Breast epithelium (tissue), 4 donors: ENCODE measurements around the gene USP10. TPM values are rescaled to one million over a fixed set of nuclear protein-coding genes. Genes with fewer than 3 reads are reported as not detected.
A peak's percentile ranks its signal among the peaks of the same experiment; 100 is the strongest.

ENCODE experiments used
- DNase-seq, 2 donors: peaks; one replicate each; pipeline ENCODE4 v3.0.0-alpha.2; 2019; ENCODE audit warnings: low spot score in 2 of 2
- H3K27ac ChIP-seq, 2 donors: fragments of 200-600 bp; sonication (generic) in 1 of 2; one replicate each; pipeline ENCODE4 v1.5.1; 2016 to 2019; ENCODE audit warnings: mild to moderate bottlenecking in 1 of 2
- H3K27me3 ChIP-seq, 2 donors: fragments of 200-600 bp; sonication (generic) in 1 of 2; one replicate each; pipeline versions ENCODE4 v1.5.1 to v1.6.0; 2017 to 2019; ENCODE audit warnings: control low read depth in 1 of 2, mild to moderate bottlenecking in 1 of 2
- H3K36me3 ChIP-seq: fragments of 200-600 bp; one replicate; pipeline ENCODE4 v1.5.1; 2019
- H3K4me1 ChIP-seq, 2 donors: fragments of 200-600 bp; sonication (generic); one replicate each; pipeline ENCODE4 v1.5.1; 2016 to 2019; ENCODE audit warnings: control low read depth in 1 of 2
- H3K4me3 ChIP-seq, 3 donors: fragments of 200-600 bp; sonication (generic); 1 replicate in 2 of 3; 2 replicates in 1 of 3; pipeline ENCODE4 v1.5.1; 2016 to 2019; ENCODE audit warnings: mild to moderate bottlenecking in 3 of 3, moderate library complexity in 2 of 3
- H3K9me3 ChIP-seq, 2 donors: fragments of 200-600 bp; sonication (generic) in 1 of 2; one replicate each; pipeline ENCODE4 v1.5.1; 2016 to 2019; ENCODE audit warnings: control low read depth in 1 of 2
- POLR2A ChIP-seq: fragments of 450-650 bp; IDR thresholded peaks from one replicate; pipeline ENCODE4 v1.6.1; 2016; ENCODE audit warnings: antibody characterized with exemption, mild to moderate bottlenecking, moderate library complexity
- POLR2AphosphoS5 ChIP-seq, 3 donors: sonication (generic); formaldehyde crosslinking; IDR thresholded peaks; one replicate each; pipeline ENCODE4 v1.6.1; 2017; ENCODE audit warnings: antibody characterized with exemption in 3 of 3
- intact Hi-C: fragments of 100-400 bp; cut with DNase I; formaldehyde crosslinking; loops from one replicate; pipeline ENCODE4 v1.15.1; 2023; ENCODE audit warnings: low total_unique reads
- total RNA-seq, 3 donors: library from RNA; depleted of rRNA; stranded (reverse); fragments of >200 nt; gene quantifications; one replicate each; pipeline ENCODE4 v1.1.0, GENCODE V29; 2016
- TF ChIP-seq, protein P1 (sequence below), 3 donors: fragments of 450-650 bp; IDR thresholded peaks; one replicate each; pipeline ENCODE4 v1.5.1; 2016 to 2017; ENCODE audit warnings: antibody characterized with exemption in 3 of 3, mild to moderate bottlenecking in 3 of 3, moderate library complexity in 3 of 3

Gene USP10
- total RNA-seq, 3 donors from 2014 or later, result 30.4 to 70.8 (median 51.5) TPM

DNA sequence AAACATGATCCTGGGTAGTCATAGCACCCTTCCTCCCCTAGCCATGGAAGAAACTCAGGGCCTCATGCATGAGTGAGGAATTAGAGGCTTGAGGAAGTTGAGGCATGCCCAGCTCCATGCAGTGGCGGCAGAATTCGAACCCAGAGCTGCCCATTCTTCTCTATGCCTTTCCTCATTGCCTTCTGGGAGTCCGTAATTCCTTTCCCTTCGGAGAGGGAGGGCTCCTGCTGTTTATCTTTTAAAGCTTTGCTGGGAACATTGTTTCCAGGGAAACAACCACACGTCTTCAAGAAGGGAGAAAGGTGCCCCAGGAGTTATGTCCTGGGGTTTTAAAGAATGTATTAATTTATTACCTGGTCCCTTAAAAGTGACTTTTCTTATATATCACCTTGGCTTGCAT, 128.5 kb downstream of the USP10 start:
- H3K36me3 ChIP-seq, result no peaks in the 10 kb centered on the region
- H3K27ac ChIP-seq, result peak overlapping the region; percentile 42 to 45
- TF ChIP-seq POLR2AphosphoS5 (IDR thresholded peaks at IDR 0.05) (no peak), POLR2A (no peak)
- TF ChIP-seq, protein P1, sequence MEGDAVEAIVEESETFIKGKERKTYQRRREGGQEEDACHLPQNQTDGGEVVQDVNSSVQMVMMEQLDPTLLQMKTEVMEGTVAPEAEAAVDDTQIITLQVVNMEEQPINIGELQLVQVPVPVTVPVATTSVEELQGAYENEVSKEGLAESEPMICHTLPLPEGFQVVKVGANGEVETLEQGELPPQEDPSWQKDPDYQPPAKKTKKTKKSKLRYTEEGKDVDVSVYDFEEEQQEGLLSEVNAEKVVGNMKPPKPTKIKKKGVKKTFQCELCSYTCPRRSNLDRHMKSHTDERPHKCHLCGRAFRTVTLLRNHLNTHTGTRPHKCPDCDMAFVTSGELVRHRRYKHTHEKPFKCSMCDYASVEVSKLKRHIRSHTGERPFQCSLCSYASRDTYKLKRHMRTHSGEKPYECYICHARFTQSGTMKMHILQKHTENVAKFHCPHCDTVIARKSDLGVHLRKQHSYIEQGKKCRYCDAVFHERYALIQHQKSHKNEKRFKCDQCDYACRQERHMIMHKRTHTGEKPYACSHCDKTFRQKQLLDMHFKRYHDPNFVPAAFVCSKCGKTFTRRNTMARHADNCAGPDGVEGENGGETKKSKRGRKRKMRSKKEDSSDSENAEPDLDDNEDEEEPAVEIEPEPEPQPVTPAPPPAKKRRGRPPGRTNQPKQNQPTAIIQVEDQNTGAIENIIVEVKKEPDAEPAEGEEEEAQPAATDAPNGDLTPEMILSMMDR (IDR thresholded peaks at IDR 0.05), result no peak
- no peak for DNase-seq
- H3K4me1 ChIP-seq, result peaks cover 0 to 14% of the 10 kb centered on the region in 2 donors
- intact Hi-C loops, result no loop called here
- peak overlapping the region in 1 of 3 donors; percentile 15 for H3K4me3 ChIP-seq
- no peaks in the 10 kb centered on the region for H3K27me3 ChIP-seq
- H3K9me3 ChIP-seq, result no peaks in the 10 kb centered on the region

Other genes starting within 250 kb of the USP10 start
- gene MEAK7, start 195.3 kb upstream of the USP10 start, total RNA-seq, result 10 to 100 TPM in 2 of 3 donors, 1 to 10 TPM in 1; 8.8 to 38.1 (median 17.4) TPM
- 10 to 100 TPM; 22.0 to 49.2 (median 44.6) TPM for gene COTL1, start 81.9 kb upstream of the USP10 start, total RNA-seq
- 10 to 100 TPM; 51.5 to 61.4 (median 59.4) TPM for gene KLHL36, start 51.5 kb upstream of the USP10 start, total RNA-seq
- gene CRISPLD2, start 120.0 kb downstream of the USP10 start, total RNA-seq, result 100 to 1,000 TPM in 2 of 3 donors, 10 to 100 TPM in 1; 94.7 to 386 (median 216) TPM